ENCODE measurements around the gene EME2.

DNA sequence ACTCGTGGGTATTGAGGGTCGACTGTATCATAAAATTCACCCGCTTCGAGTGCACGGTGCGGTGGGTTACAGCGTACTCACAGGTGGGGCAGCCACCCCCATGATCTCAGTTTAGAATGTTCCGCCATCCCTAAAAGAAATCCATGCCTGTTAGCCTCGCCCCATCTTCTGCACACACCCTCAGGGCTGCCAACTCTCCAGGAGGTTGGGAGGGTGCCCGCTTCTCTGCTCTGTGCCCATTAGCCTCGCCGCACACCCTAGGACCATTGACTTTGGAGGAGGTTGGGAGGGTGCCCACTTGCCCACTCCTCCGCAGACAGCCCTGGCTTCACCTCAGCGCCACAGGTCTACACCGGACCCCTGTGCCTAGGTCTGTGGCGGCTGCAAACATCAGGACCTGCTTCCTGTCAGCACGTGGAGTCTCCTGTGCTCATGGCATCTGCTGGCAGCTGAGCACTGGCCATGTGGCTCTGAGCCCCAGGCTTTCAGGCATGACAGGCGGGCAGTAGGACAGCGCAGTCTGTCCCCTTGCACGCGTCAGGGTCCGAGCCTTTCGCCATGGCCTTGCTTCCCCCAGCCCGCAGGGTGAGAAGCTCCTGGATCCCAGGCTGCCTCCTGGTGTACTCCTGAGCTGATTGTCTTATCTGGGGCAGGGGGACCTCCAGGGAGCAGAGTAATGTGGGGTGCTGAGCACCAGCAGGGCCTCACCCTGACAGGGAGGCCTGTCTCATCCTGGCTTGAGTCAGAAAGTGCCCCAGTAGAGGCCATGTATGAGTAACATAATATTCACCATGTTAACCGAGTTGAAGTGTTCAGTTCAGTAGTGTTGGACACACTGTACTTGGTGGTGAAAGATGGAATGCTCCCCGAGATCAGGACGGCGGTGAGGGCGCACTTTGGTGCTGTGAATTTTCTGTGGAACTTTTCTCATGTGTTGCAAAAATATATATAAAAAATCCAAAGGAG lies 23.2 kb upstream of the EME2 start:
- TF ChIP-seq, protein P1, sequence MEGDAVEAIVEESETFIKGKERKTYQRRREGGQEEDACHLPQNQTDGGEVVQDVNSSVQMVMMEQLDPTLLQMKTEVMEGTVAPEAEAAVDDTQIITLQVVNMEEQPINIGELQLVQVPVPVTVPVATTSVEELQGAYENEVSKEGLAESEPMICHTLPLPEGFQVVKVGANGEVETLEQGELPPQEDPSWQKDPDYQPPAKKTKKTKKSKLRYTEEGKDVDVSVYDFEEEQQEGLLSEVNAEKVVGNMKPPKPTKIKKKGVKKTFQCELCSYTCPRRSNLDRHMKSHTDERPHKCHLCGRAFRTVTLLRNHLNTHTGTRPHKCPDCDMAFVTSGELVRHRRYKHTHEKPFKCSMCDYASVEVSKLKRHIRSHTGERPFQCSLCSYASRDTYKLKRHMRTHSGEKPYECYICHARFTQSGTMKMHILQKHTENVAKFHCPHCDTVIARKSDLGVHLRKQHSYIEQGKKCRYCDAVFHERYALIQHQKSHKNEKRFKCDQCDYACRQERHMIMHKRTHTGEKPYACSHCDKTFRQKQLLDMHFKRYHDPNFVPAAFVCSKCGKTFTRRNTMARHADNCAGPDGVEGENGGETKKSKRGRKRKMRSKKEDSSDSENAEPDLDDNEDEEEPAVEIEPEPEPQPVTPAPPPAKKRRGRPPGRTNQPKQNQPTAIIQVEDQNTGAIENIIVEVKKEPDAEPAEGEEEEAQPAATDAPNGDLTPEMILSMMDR (IDR thresholded peaks at IDR 0.05): no peak
- TF ChIP-seq POLR2A (IDR thresholded peaks at IDR 0.05) (no peak), EP300 (IDR thresholded peaks at IDR 0.05) (no peak)

All from upper lobe of left lung (tissue), 4 donors.